Measurements from ENCODE around the gene ARHGAP21. TPM values are rescaled to one million over a fixed set of nuclear protein-coding genes. Genes with fewer than 3 reads are reported as not detected.
A peak's percentile ranks its signal among the peaks of the same experiment; 100 is the strongest.

The ARHGAP21 gene
- total and polyA plus RNA-seq, 9 of the 15 experiments (the other 6 are each of a cell fraction or from before 2014, with no cell fraction given), result 13.6 to 145 (median 60.8) TPM

DNA sequence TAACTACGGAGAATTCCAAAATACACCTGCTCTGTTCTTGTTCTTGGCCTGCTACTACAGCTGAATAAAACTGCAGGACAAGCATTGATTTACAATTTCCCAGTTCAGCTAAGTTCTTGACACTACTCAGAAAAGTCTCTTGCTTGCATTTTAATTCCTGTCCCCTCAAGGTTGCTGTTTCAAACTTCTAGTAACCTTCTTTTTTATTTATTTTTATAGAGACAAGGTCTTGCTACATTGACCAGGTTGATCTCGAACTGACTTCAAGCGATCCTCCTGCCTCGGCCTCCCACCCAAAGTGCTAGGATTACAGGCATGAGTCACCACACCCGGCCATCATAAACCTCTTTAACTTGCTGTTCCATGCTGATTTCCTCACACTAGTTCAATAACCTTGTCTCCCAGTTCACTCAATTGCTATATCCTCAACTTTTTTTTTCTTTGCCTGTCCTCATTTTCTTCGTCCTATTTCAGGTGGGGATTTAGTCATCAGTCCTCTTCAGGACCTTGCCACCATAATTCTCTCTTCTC, 79.9 kb downstream of the ARHGAP21 start (continued):
- TF ChIP-seq POLR2H (tag; IDR thresholded peaks at IDR 0.05; ENCODE audit: low read depth) (no peak), ZBTB1 (CRISPR knock-in tag; IDR thresholded peaks at IDR 0.05; ENCODE audit: borderline replicate concordance, low read depth) (no peak), KDM1A (IDR thresholded peaks at IDR 0.05) (peak in 1 of 2 experiments; percentile 34; a peak in 1 of 4 replicates)
- TF ChIP-seq, protein P1, sequence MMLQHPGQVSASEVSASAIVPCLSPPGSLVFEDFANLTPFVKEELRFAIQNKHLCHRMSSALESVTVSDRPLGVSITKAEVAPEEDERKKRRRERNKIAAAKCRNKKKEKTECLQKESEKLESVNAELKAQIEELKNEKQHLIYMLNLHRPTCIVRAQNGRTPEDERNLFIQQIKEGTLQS (IDR thresholded peaks at IDR 0.05), result peak; percentile 84
- TF ChIP-seq, protein P1 (CRISPR knock-in tag; conservative IDR thresholded peaks at IDR 0.05), result no peak
- TF ChIP-seq, protein P2, sequence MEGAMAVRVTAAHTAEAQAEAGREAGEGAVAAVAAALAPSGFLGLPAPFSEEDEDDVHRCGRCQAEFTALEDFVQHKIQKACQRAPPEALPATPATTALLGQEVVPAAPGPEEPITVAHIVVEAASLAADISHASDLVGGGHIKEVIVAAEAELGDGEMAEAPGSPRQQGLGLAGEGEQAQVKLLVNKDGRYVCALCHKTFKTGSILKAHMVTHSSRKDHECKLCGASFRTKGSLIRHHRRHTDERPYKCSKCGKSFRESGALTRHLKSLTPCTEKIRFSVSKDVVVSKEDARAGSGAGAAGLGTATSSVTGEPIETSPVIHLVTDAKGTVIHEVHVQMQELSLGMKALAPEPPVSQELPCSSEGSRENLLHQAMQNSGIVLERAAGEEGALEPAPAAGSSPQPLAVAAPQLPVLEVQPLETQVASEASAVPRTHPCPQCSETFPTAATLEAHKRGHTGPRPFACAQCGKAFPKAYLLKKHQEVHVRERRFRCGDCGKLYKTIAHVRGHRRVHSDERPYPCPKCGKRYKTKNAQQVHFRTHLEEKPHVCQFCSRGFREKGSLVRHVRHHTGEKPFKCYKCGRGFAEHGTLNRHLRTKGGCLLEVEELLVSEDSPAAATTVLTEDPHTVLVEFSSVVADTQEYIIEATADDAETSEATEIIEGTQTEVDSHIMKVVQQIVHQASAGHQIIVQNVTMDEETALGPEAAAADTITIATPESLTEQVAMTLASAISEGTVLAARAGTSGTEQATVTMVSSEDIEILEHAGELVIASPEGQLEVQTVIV (CRISPR knock-in tag; IDR thresholded peaks at IDR 0.05; ENCODE audit: borderline replicate concordance), result no peak
- TF ChIP-seq, protein P3, sequence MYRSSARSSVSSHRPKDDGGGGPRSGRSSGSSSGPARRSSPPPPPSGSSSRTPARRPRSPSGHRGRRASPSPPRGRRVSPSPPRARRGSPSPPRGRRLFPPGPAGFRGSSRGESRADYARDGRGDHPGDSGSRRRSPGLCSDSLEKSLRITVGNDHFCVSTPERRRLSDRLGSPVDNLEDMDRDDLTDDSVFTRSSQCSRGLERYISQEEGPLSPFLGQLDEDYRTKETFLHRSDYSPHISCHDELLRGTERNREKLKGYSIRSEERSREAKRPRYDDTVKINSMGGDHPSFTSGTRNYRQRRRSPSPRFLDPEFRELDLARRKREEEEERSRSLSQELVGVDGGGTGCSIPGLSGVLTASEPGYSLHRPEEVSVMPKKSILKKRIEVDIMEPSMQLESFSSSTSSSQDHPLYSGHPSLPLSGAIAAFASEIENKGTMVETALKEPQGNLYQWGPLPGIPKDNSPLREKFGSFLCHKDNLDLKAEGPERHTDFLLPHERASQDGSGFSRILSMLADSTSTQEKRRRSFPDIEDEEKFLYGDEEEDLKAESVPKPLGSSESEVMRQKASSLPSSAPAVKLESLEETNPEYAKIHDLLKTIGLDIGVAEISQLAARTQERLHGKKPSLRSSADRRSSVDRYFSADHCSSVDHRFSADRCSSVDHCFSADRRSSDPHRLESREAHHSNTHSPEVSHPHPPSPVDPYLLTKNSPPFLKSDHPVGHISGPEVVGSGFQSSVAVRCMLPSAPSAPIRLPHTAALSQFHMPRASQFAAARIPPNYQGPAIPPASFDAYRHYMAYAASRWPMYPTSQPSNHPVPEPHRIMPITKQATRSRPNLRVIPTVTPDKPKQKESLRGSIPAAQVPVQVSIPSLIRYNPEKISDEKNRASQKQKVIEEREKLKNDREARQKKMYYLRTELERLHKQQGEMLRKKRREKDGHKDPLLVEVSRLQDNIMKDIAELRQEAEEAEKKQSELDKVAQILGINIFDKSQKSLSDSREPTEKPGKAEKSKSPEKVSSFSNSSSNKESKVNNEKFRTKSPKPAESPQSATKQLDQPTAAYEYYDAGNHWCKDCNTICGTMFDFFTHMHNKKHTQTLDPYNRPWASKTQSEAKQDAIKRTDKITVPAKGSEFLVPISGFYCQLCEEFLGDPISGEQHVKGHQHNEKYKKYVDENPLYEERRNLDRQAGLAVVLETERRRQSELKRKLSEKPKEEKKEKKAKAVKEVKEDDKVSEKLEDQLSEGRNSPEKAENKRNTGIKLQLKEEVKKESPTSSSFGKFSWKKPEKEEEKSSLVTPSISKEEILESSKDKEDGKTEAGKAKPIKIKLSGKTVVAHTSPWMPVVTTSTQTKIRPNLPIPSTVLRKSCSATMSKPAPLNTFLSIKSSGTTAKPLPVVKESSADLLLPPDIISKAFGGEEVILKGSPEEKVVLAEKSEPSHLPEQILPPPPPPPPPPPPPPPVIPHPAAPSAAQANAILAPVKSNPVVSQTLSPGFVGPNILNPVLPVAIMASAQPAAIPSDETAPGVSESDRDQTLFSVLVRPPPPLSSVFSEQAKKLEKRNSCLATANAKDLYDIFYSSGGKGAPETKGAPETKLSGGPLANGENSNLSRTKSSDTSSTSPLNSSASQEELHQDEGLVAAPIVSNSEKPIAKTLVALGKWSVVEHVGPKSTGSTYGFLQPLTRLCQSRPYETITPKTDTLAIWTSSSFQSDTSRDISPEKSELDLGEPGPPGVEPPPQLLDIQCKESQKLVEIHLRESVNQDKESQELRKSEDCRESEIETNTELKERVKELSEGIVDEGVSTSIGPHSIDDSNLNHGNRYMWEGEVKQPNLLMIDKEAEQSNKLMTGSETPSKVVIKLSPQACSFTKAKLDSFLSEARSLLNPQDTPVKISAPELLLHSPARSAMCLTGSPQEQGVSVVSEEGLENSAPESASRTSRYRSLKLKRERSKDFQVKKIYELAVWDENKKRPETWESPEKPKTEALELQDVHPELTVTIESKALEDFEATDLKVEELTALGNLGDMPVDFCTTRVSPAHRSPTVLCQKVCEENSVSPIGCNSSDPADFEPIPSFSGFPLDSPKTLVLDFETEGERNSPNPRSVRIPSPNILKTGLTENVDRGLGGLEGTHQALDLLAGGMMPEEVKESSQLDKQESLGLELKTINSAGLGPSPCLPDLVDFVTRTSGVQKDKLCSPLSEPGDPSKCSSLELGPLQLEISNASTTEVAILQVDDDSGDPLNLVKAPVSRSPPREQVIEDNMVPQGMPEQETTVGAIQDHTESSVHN (IDR thresholded peaks at IDR 0.05; ENCODE audit: borderline replicate concordance in 1 of 2, low read depth in 1 of 2), result no peak
- TF ChIP-seq, protein P4, sequence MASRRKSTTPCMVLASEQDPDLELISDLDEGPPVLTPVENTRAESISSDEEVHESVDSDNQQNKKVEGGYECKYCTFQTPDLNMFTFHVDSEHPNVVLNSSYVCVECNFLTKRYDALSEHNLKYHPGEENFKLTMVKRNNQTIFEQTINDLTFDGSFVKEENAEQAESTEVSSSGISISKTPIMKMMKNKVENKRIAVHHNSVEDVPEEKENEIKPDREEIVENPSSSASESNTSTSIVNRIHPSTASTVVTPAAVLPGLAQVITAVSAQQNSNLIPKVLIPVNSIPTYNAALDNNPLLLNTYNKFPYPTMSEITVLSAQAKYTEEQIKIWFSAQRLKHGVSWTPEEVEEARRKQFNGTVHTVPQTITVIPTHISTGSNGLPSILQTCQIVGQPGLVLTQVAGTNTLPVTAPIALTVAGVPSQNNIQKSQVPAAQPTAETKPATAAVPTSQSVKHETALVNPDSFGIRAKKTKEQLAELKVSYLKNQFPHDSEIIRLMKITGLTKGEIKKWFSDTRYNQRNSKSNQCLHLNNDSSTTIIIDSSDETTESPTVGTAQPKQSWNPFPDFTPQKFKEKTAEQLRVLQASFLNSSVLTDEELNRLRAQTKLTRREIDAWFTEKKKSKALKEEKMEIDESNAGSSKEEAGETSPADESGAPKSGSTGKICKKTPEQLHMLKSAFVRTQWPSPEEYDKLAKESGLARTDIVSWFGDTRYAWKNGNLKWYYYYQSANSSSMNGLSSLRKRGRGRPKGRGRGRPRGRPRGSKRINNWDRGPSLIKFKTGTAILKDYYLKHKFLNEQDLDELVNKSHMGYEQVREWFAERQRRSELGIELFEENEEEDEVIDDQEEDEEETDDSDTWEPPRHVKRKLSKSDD (conservative IDR thresholded peaks at IDR 0.05; ENCODE audit: low read length), result no peak
- TF ChIP-seq, protein P5, sequence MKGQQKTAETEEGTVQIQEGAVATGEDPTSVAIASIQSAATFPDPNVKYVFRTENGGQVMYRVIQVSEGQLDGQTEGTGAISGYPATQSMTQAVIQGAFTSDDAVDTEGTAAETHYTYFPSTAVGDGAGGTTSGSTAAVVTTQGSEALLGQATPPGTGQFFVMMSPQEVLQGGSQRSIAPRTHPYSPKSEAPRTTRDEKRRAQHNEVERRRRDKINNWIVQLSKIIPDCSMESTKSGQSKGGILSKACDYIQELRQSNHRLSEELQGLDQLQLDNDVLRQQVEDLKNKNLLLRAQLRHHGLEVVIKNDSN (CRISPR knock-in tag; IDR thresholded peaks at IDR 0.05), result no peak
